Uterus (tissue), 4 donors: ENCODE data around the gene MTHFD2L. TPM values are rescaled to one million over a fixed set of nuclear protein-coding genes. Genes with fewer than 3 reads are reported as not detected.

Experiments used
- DNase-seq, 2 donors: peaks; one replicate each; pipeline ENCODE4 v3.0.0-alpha.2; 2019 to 2020
- H3K27ac ChIP-seq, 2 donors: fragments of 200-600 bp; sonication (generic); 1 replicate in 1 of 2; 2 replicates in 1 of 2; pipeline ENCODE4 v1.5.1; 2016 to 2018
- H3K27me3 ChIP-seq, 2 donors: fragments of 200-600 bp; sonication (generic); one replicate each; pipeline ENCODE4 v1.5.1; 2018 to 2019; ENCODE audit warnings: control low read depth in 1 of 2
- H3K36me3 ChIP-seq, 2 donors: fragments of 200-600 bp; sonication (generic); one replicate each; pipeline ENCODE4 v1.5.1; 2019; ENCODE audit warnings: control low read depth in 1 of 2
- H3K4me1 ChIP-seq, 2 donors: fragments of 200-600 bp; sonication (generic); one replicate each; pipeline ENCODE4 v1.5.1; 2018 to 2019; ENCODE audit warnings: control low read depth in 1 of 2
- H3K4me3 ChIP-seq, 2 donors: fragments of 200-600 bp; sonication (generic); 1 replicate in 1 of 2; 2 replicates in 1 of 2; pipeline ENCODE4 v1.5.1; 2018 to 2019; ENCODE audit warnings: mild to moderate bottlenecking in 1 of 2
- H3K9me3 ChIP-seq, 2 donors: fragments of 200-600 bp; sonication (generic); one replicate each; pipeline ENCODE4 v1.5.1; 2019; ENCODE audit warnings: control low read depth in 1 of 2
- POLR2A ChIP-seq, 2 donors: fragments of 450-650 bp; IDR thresholded peaks; one replicate each; pipeline ENCODE4 v1.6.1; 2016; ENCODE audit warnings: antibody characterized with exemption in 2 of 2, mild to moderate bottlenecking in 1 of 2, moderate library complexity in 1 of 2
- intact Hi-C: fragments of 100-400 bp; cut with DNase I; formaldehyde crosslinking; loops from one replicate; pipeline ENCODE4 v1.15.1; 2023; ENCODE audit warnings: low total_unique reads
- total RNA-seq, 4 donors: library from RNA; depleted of rRNA in 3 of 4; stranded (reverse); fragments of >200 nt in 3 of 4; gene quantifications; one replicate each; pipeline versions ENCODE4 v1.1.0 to v1.2.4, GENCODE V29; 2014 to 2023
- TF ChIP-seq, protein P1 (sequence below), 4 experiments: fragments of 200-600 bp in 2 of 4; fragments of 450-650 bp in 2 of 4; sonication (generic) in 2 of 4; IDR thresholded peaks; one replicate each; pipeline ENCODE4 v1.5.1; 2016 to 2019; ENCODE audit warnings: antibody characterized with exemption in 4 of 4, mild to moderate bottlenecking in 2 of 4, moderate library complexity in 1 of 4
- donor health status: DM: yes; HTN: yes; CAD: no.

The MTHFD2L gene
- total RNA-seq, 4 donors from 2014 or later, result 2.4 to 32.5 (median 12.9) TPM

DNA sequence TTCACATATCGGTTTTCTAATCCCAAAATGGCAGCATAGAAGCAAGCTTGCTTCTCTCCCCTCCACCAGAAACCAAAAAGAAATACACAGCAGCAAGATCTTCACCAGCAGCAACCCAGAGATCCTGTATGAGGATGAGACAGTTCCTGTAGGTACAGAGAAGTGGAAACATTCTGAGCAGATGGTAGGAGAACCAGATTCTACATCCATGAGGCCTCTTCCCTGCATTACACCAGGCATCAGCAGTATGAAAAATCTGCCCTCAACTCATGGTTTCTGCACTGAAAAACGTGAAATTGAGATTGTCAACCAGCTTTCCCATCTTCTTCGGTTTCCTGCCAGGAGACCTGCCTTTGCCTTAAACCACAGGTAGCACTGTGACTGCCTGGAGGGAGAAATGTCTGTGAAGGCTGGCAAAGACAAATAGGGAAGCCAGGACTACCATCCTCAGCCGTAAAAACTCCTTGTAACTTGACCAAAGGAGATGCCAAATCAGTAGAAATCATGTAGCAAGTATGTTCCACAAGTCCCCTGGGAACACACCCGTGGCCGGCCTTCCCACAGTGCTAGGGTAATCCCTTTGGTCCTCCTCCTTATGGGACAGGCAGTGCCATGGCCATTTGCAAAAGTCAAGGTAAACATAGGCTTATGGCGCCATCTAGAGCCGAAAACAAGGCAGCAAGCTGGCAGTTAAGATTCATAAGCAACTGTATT, 24.0 kb upstream of the MTHFD2L start:
- Histone ChIP-seq H3K27ac (no peak overlapping the region), H3K9me3 (no peaks in the 10 kb centered on the region), H3K27me3 (no peaks in the 10 kb centered on the region), H3K4me3 (no peak overlapping the region), H3K36me3 (no peaks in the 10 kb centered on the region), H3K4me1 (no peaks in the 10 kb centered on the region)
- TF ChIP-seq POLR2A (IDR thresholded peaks at IDR 0.05), result no peak
- TF ChIP-seq, protein P1, sequence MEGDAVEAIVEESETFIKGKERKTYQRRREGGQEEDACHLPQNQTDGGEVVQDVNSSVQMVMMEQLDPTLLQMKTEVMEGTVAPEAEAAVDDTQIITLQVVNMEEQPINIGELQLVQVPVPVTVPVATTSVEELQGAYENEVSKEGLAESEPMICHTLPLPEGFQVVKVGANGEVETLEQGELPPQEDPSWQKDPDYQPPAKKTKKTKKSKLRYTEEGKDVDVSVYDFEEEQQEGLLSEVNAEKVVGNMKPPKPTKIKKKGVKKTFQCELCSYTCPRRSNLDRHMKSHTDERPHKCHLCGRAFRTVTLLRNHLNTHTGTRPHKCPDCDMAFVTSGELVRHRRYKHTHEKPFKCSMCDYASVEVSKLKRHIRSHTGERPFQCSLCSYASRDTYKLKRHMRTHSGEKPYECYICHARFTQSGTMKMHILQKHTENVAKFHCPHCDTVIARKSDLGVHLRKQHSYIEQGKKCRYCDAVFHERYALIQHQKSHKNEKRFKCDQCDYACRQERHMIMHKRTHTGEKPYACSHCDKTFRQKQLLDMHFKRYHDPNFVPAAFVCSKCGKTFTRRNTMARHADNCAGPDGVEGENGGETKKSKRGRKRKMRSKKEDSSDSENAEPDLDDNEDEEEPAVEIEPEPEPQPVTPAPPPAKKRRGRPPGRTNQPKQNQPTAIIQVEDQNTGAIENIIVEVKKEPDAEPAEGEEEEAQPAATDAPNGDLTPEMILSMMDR (IDR thresholded peaks at IDR 0.05), result peak; percentile 54 to 76 (median 64)
- DNase-seq, result peak; percentile 53 to 65
- intact Hi-C loops, result no loop called here

DNA sequence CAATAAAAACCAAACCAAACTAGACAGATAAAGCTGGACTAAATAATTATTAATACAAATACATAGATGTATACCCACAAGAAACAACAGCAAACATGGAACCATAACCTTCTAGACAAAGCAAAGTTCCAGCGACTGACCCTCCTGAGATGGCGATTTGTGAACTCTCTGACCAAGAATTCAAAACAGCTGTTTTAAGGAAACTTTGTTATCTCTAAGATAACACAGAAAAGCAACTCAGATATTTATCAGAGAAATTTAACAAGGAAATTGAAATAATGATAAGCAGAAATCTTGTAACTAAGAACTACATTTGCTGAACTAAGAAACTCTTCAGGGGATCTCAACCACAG, 23.4 kb upstream of the MTHFD2L start:
- TF ChIP-seq, protein P1 (IDR thresholded peaks at IDR 0.05), result no peak
- TF ChIP-seq POLR2A (IDR thresholded peaks at IDR 0.05), result no peak
- Histone ChIP-seq H3K36me3 (no peaks in the 10 kb centered on the region), H3K27me3 (no peaks in the 10 kb centered on the region), H3K4me3 (no peak overlapping the region), H3K9me3 (no peaks in the 10 kb centered on the region), H3K4me1 (no peaks in the 10 kb centered on the region), H3K27ac (no peak overlapping the region)
- intact Hi-C loops, result no loop called here
- no peak for DNase-seq

- intact Hi-C loops, result no loop called here
- H3K4me1 ChIP-seq, result no peaks in the 10 kb centered on the region
- no peaks in the 10 kb centered on the region for H3K36me3 ChIP-seq
- TF ChIP-seq POLR2A (IDR thresholded peaks at IDR 0.05), result no peak
- H3K27me3 ChIP-seq, result peaks cover 0 to 5% of the 10 kb centered on the region in 2 donors
- H3K9me3 ChIP-seq, result no peaks in the 10 kb centered on the region
- H3K4me3 ChIP-seq, result no peak overlapping the region
- no peak overlapping the region for H3K27ac ChIP-seq
- no peak for DNase-seq
Measured at GRCh38 chr4:74146581-74147129, 11.3 kb upstream of the MTHFD2L start.

DNA sequence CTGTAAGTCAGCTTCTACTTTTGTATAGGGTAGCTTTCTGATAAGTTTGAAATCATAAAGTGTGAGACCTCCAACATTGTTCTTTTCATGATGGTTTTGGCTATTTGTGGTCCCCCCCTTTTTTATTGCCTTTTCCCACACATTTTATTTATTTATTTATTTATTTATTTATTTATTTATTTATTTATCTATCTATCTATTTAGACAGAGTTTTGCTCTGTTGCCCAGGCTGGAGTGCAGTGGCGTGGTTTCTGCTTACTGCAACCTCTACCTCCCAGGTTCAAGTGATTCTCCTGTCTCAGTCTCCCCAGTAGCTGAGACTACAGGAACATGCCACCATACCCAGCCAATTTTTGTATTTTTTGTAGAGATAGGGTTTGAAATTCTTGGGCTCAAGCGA, 9.7 kb upstream of the MTHFD2L start:
- no peaks in the 10 kb centered on the region for H3K36me3 ChIP-seq
- intact Hi-C loops, result no loop called here
- no peaks in the 10 kb centered on the region for H3K4me1 ChIP-seq
- no peak overlapping the region for H3K27ac ChIP-seq
- no peak for DNase-seq
- no peaks in the 10 kb centered on the region for H3K9me3 ChIP-seq
- TF ChIP-seq, protein P1 (IDR thresholded peaks at IDR 0.05), result no peak
- no peak for TF ChIP-seq POLR2A (IDR thresholded peaks at IDR 0.05)
- H3K27me3 ChIP-seq, result peaks cover 0 to 5% of the 10 kb centered on the region in 2 donors
- no peak overlapping the region for H3K4me3 ChIP-seq

DNA sequence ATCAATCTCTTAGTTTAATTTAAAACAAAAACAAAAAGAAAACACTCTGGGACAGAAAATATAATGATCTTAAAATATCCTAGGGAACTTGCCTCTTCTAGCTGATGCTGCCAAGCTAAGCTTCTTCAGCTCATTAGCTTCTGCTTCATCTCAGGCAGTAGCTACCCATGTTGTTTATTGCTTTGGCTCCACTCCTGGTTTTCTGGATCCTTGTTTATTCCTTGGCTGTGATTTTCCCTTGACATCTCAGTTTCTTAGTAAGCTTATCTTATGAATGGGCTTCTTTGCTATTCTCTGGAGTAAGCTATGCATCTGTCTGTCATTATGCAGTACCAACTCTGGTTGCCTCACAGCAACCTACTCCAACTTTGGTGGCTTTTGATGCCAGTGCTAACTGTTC, 5.1 kb upstream of the MTHFD2L start:
- TF ChIP-seq, protein P1 (IDR thresholded peaks at IDR 0.05), result no peak
- no peak for TF ChIP-seq POLR2A (IDR thresholded peaks at IDR 0.05)
- no peak overlapping the region for H3K4me3 ChIP-seq
- H3K36me3 ChIP-seq, result no peaks in the 10 kb centered on the region
- H3K27me3 ChIP-seq, result peaks cover 0 to 5% of the 10 kb centered on the region in 2 donors
- H3K27ac ChIP-seq, result no peak overlapping the region
- DNase-seq, result no peak
- H3K4me1 ChIP-seq, result no peaks in the 10 kb centered on the region
- H3K9me3 ChIP-seq, result no peaks in the 10 kb centered on the region
- intact Hi-C loops, result no loop called here
